ENCODE measurements around the gene GDF10. TPM values are rescaled to one million over a fixed set of nuclear protein-coding genes. Genes with fewer than 3 reads are reported as not detected.

GDF10 gene
- total RNA-seq, 4 donors from 2014 or later: 0.48 to 2.4 (median 0.66) TPM

GRCh38 chr10:47268696-47269095 is 31.3 kb upstream of the GDF10 start:
- no peak for ATAC-seq (ENCODE audit: low FRiP score)
- no peak for TF ChIP-seq CTCF (IDR thresholded peaks at IDR 0.05)
- DNase-seq (ENCODE audit: low spot score): no peak

GRCh38 chr10:47269294-47269693 is 30.7 kb upstream of the GDF10 start:
- TF ChIP-seq CTCF (IDR thresholded peaks at IDR 0.05): no peak
- ATAC-seq (ENCODE audit: low FRiP score) (no peak), DNase-seq (ENCODE audit: low spot score) (no peak)

GRCh38 chr10:47276071-47276470 is 23.9 kb upstream of the GDF10 start:
- TF ChIP-seq CTCF (IDR thresholded peaks at IDR 0.05): no peak
- DNase-seq (ENCODE audit: low spot score) (no peak), ATAC-seq (ENCODE audit: low FRiP score) (no peak)

- no peak for TF ChIP-seq CTCF (IDR thresholded peaks at IDR 0.05)
- DNase-seq (ENCODE audit: low spot score): no peak
- ATAC-seq (ENCODE audit: low FRiP score): no peak
Observed at GRCh38 chr10:47276576-47277351, 23.2 kb upstream of the GDF10 start.

GRCh38 chr10:47277352-47278151 is 22.4 kb upstream of the GDF10 start:
- DNase-seq (ENCODE audit: low spot score): no peak
- TF ChIP-seq CTCF (IDR thresholded peaks at IDR 0.05): no peak
- ATAC-seq (ENCODE audit: low FRiP score): no peak

GRCh38 chr10:47278152-47278473 is 21.9 kb upstream of the GDF10 start:
- ATAC-seq (ENCODE audit: low FRiP score): no peak
- TF ChIP-seq CTCF (IDR thresholded peaks at IDR 0.05): no peak
- no peak for DNase-seq (ENCODE audit: low spot score)

GRCh38 chr10:47278720-47279119 is 21.3 kb upstream of the GDF10 start:
- ATAC-seq (ENCODE audit: low FRiP score) (no peak), DNase-seq (ENCODE audit: low spot score) (no peak)
- TF ChIP-seq CTCF (IDR thresholded peaks at IDR 0.05): no peak
